LoVo (cell line): ENCODE data around the gene WDSUB1.

ENCODE experiments used
- DNase-seq: peaks from one replicate; pipeline ENCODE4 v3.0.0-alpha.2; 2016; ENCODE audit warnings: low spot score

The WDSUB1 gene

GRCh38 chr2:159265171-159265576, 21.3 kb downstream of the WDSUB1 start:
- no peak for DNase-seq

- DNase-seq = no peak
Measured at GRCh38 chr2:159262904-159263303, 23.6 kb downstream of the WDSUB1 start.

GRCh38 chr2:159262226-159262625, 24.3 kb downstream of the WDSUB1 start:
- no peak for DNase-seq

GRCh38 chr2:159256159-159256558, 30.3 kb downstream of the WDSUB1 start:
- DNase-seq = no peak

- no peak for DNase-seq
Measured at GRCh38 chr2:159252905-159253304, 33.6 kb downstream of the WDSUB1 start.

GRCh38 chr2:159251296-159252173, 35.0 kb downstream of the WDSUB1 start:
- no peak for DNase-seq

- DNase-seq = peak; percentile 87
Measured at GRCh38 chr2:159249990-159250715, 36.4 kb downstream of the WDSUB1 start.

GRCh38 chr2:159246325-159246988, 40.0 kb downstream of the WDSUB1 start:
- DNase-seq = no peak

GRCh38 chr2:159243529-159243928, 43.0 kb downstream of the WDSUB1 start:
- DNase-seq = no peak

- no peak for DNase-seq
Measured at GRCh38 chr2:159234868-159235267, 51.6 kb downstream of the WDSUB1 start.

- no peak for DNase-seq
Measured at GRCh38 chr2:159232456-159233170, 53.9 kb downstream of the WDSUB1 start.

GRCh38 chr2:159230145-159230877, 56.2 kb downstream of the WDSUB1 start:
- DNase-seq = no peak

GRCh38 chr2:159229476-159230144, 56.9 kb downstream of the WDSUB1 start:
- DNase-seq = no peak

GRCh38 chr2:159228081-159228581, 58.4 kb downstream of the WDSUB1 start:
- no peak for DNase-seq

- no peak for DNase-seq
Measured at GRCh38 chr2:159227467-159227866, 59.0 kb downstream of the WDSUB1 start.

GRCh38 chr2:159226608-159227385, 59.7 kb downstream of the WDSUB1 start:
- DNase-seq = no peak

- DNase-seq = peak; percentile 9
Measured at GRCh38 chr2:159226059-159226461, 60.4 kb downstream of the WDSUB1 start.

GRCh38 chr2:159225025-159226016, 61.2 kb downstream of the WDSUB1 start:
- no peak for DNase-seq
